KOPT-K1 (cell line): ENCODE measurements around the gene TENT5A.

Experiments used
- H3K27ac ChIP-seq: fragments of 200-600 bp; sonication (generic); 2 replicates; pipeline ENCODE4 v1.5.1; 2016; ENCODE audit warnings: antibody characterized with exemption, mild to moderate bottlenecking, low read depth, low read length; ENCODE audit not compliant: poor library complexity, severe bottlenecking
- H3K36me3 ChIP-seq: fragments of 200-600 bp; sonication (generic); 2 replicates; pipeline ENCODE4 v1.5.1; 2017; ENCODE audit warnings: antibody characterized with exemption, mild to moderate bottlenecking, low read length, moderate library complexity; ENCODE audit not compliant: insufficient read depth
- H3K9me3 ChIP-seq: fragments of 200-600 bp; sonication (generic); 2 replicates; pipeline ENCODE4 v1.5.1; 2017; ENCODE audit warnings: antibody characterized with exemption, low read length, mild to moderate bottlenecking; ENCODE audit not compliant: insufficient read depth, poor library complexity, severe bottlenecking

The TENT5A gene

GRCh38 chr6:81763051-81763450 is 10.6 kb upstream of the TENT5A start:
- Histone ChIP-seq H3K36me3 (no peaks in the 10 kb centered on the region), H3K27ac (no peak overlapping the region), H3K9me3 (no peaks in the 10 kb centered on the region)

GRCh38 chr6:81762606-81763005 is 10.1 kb upstream of the TENT5A start:
- no peaks in the 10 kb centered on the region for H3K9me3 ChIP-seq
- H3K27ac ChIP-seq, result no peak overlapping the region
- no peaks in the 10 kb centered on the region for H3K36me3 ChIP-seq

- Histone ChIP-seq H3K27ac (no peak overlapping the region), H3K36me3 (no peaks in the 10 kb centered on the region), H3K9me3 (no peaks in the 10 kb centered on the region)
These were observed 9.7 kb upstream of the TENT5A start for GRCh38 chr6:81762132-81762531.

GRCh38 chr6:81761197-81761596 is 8.7 kb upstream of the TENT5A start:
- H3K27ac ChIP-seq, result no peak overlapping the region
- H3K36me3 ChIP-seq, result no peaks in the 10 kb centered on the region
- no peaks in the 10 kb centered on the region for H3K9me3 ChIP-seq

GRCh38 chr6:81759782-81760181 is 7.3 kb upstream of the TENT5A start:
- H3K9me3 ChIP-seq, result no peaks in the 10 kb centered on the region
- no peaks in the 10 kb centered on the region for H3K36me3 ChIP-seq
- no peak overlapping the region for H3K27ac ChIP-seq

GRCh38 chr6:81758221-81758620 is 5.7 kb upstream of the TENT5A start:
- H3K9me3 ChIP-seq, result peaks cover 8% of the 10 kb centered on the region
- no peaks in the 10 kb centered on the region for H3K36me3 ChIP-seq
- H3K27ac ChIP-seq, result no peak overlapping the region

- peaks cover 23% of the 10 kb centered on the region for H3K9me3 ChIP-seq
- H3K27ac ChIP-seq, result no peak overlapping the region
- H3K36me3 ChIP-seq, result no peaks in the 10 kb centered on the region
These were observed 4.2 kb upstream of the TENT5A start for GRCh38 chr6:81756690-81757089.

- H3K9me3 ChIP-seq, result peaks cover 29% of the 10 kb centered on the region
- no peak overlapping the region for H3K27ac ChIP-seq
- no peaks in the 10 kb centered on the region for H3K36me3 ChIP-seq
These were observed 3.1 kb upstream of the TENT5A start for GRCh38 chr6:81755551-81755950.

GRCh38 chr6:81754906-81755305 is 2.4 kb upstream of the TENT5A start:
- Histone ChIP-seq H3K27ac (no peak overlapping the region), H3K36me3 (no peaks in the 10 kb centered on the region), H3K9me3 (peaks cover 29% of the 10 kb centered on the region)

- H3K27ac ChIP-seq, result no peak overlapping the region
- no peaks in the 10 kb centered on the region for H3K36me3 ChIP-seq
- peaks cover 29% of the 10 kb centered on the region for H3K9me3 ChIP-seq
These were observed 1.5 kb upstream of the TENT5A start for GRCh38 chr6:81753711-81754577.

- Histone ChIP-seq H3K27ac (no peak overlapping the region), H3K9me3 (peaks cover 29% of the 10 kb centered on the region), H3K36me3 (no peaks in the 10 kb centered on the region)
These were observed 635 bp upstream of the TENT5A start for GRCh38 chr6:81752921-81753710.

GRCh38 chr6:81751388-81752083 is 945 bp downstream of the TENT5A start:
- Histone ChIP-seq H3K9me3 (peaks cover 29% of the 10 kb centered on the region), H3K36me3 (no peaks in the 10 kb centered on the region), H3K27ac (no peak overlapping the region)

- H3K27ac ChIP-seq, result no peak overlapping the region
- H3K9me3 ChIP-seq, result peaks cover 29% of the 10 kb centered on the region
- no peaks in the 10 kb centered on the region for H3K36me3 ChIP-seq
These were observed 1.6 kb downstream of the TENT5A start for GRCh38 chr6:81750681-81751387.

- Histone ChIP-seq H3K27ac (no peak overlapping the region), H3K9me3 (peaks cover 29% of the 10 kb centered on the region), H3K36me3 (no peaks in the 10 kb centered on the region)
These were observed 2.3 kb downstream of the TENT5A start for GRCh38 chr6:81750200-81750599.

GRCh38 chr6:81749707-81750106 is 2.8 kb downstream of the TENT5A start:
- no peak overlapping the region for H3K27ac ChIP-seq
- peaks cover 29% of the 10 kb centered on the region for H3K9me3 ChIP-seq
- no peaks in the 10 kb centered on the region for H3K36me3 ChIP-seq
